AG09309 (cell line): ENCODE data around the gene SNN.

Experiments
- DNase-seq: peaks from one replicate; pipeline ENCODE4 v3.0.0-alpha.2; 2010; ENCODE audit warnings: low read depth
- H3K4me3 ChIP-seq: 2 replicates; pipeline ENCODE4 v1.5.1; 2011; ENCODE audit warnings: mild to moderate bottlenecking, low read depth, low read length, moderate library complexity; ENCODE audit not compliant: control insufficient read depth
- TF ChIP-seq, protein P1 (sequence below): IDR thresholded peaks from 2 replicates; pipeline ENCODE4 v1.5.1; 2011; ENCODE audit warnings: mild to moderate bottlenecking, low read depth, low read length, inconsistent platforms; ENCODE audit not compliant: insufficient read depth, control insufficient read depth; ENCODE audit errors: missing control alignments

The SNN gene

DNA sequence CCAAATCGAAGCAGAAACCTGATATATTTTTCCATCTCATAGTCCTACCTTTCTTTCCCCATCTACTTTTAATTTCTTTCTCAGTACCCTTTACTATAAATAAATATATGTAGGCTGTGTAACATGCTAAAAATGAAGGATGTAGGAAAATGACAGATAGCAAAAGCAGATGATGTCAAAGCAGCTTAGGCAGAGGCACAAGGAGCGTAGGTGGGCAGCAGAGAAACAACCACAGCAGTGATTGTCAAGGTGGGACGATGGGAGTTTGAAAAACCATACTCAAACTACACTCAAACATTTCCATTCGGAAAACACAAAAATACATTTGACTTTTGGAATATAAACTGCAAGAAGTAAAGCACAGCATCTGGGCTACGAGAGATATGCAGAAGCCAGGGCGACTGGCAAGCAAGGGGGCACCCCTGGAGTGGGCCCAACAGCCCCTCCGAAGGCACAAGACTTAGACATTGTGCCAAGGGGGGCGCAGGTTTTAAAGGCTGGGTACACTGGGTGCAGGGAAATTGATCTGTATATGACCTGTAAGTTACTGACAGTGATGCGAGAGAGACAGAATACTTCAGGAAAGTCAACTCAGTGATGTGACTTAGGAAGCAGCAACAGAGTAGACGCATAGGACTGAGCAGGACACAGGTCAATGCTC, 31.1 kb downstream of the SNN start:
- TF ChIP-seq, protein P1, sequence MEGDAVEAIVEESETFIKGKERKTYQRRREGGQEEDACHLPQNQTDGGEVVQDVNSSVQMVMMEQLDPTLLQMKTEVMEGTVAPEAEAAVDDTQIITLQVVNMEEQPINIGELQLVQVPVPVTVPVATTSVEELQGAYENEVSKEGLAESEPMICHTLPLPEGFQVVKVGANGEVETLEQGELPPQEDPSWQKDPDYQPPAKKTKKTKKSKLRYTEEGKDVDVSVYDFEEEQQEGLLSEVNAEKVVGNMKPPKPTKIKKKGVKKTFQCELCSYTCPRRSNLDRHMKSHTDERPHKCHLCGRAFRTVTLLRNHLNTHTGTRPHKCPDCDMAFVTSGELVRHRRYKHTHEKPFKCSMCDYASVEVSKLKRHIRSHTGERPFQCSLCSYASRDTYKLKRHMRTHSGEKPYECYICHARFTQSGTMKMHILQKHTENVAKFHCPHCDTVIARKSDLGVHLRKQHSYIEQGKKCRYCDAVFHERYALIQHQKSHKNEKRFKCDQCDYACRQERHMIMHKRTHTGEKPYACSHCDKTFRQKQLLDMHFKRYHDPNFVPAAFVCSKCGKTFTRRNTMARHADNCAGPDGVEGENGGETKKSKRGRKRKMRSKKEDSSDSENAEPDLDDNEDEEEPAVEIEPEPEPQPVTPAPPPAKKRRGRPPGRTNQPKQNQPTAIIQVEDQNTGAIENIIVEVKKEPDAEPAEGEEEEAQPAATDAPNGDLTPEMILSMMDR = no peak
- no peak for DNase-seq
- H3K4me3 ChIP-seq = no peak overlapping the region

DNA sequence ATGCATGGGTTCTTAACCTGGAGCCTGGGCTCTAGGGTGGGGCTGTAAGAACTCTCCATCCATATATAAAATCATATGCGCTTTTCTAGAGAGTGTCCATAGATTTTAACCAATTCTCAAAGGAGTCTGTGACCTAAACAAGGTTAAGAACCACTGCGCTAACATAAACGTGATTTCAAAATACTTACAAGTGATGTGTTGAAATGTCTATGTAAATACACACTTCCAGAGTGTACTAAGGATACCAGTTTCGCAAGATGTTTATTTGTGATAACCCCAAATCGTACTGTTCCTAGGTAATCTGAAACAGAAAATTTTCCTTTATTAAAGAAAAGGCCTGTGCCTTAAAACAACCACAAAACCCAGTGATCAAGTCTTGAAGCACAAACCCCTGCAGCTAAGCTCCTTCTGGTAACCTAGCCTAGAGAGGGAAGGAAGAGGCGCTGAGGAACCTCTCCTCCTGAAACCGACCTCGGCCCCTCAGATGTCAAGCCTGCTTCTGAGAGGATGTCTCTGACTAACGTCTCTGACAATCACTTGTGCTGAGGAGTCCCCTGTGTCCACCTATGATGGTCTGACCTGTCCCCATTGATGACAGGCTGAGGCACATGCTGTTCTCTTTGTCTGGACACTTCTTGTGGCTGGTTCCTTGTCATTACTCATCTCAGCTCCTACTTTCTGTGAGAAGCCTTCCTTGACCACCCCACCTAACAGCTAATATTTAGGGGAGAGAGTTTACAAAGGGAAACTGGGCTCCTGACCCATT, 32.2 kb downstream of the SNN start:
- TF ChIP-seq, protein P1 = no peak
- H3K4me3 ChIP-seq = no peak overlapping the region
- DNase-seq = no peak

DNA sequence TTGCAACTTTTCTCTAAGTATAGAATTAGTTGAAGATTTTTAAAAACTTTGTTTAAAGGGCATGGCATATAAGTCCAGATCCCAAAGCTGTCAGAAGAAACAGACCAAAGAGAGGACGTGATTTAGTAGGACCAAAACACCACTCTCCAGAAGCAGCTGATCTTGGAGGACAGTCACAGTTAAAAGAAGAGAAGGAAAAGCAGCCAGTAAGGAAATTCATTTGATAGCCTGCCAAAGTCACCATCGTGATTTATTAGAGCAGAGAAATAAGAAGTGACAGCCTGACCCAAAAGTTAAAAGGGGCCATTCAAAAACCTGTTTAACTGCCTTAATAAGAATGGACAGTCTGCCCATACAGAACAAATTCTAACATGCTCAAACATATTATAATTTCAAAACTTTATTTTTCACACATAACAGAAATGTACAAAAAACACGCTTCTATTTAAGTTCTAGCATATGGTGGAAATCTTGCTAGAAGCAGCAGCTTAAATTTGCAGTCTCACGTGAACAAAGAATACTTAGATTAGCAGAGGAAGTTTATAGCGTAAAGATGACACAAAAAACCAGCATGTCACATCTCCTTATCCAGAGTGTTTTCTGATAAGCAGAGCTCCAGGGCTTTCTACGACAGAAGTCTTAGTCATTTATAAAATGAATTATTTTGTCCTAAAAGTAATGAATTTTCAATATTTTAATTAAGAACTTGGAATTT, 37.2 kb downstream of the SNN start:
- TF ChIP-seq, protein P1 = no peak
- DNase-seq = no peak
- H3K4me3 ChIP-seq = no peak overlapping the region

DNA sequence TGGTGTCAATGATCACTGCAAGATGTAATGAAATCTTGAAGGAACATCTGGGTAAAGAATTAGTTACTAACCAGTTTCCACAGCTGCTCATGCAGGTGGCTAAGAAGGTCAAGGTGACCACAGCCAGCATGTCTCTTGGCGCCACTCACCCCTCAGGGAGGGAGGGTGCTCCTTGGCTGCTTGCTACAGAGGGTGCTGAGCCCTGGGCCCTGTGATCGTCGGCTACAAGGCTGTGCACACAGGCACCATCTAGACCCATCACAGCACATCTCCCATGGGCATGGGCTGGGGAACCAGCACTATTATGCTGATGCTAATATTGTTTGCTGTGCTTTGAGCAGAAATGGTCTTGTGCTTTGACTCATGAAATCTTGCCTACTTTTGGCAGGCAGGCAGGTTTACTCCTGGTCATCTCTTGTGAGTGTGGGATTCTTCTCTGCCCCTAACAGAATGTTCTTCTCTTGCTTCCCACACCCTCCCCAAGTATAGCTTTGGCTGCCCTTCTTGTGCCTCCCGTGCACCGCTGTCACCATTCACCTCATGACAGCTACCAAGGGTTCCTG, 38.0 kb downstream of the SNN start:
- no peak overlapping the region for H3K4me3 ChIP-seq
- DNase-seq = no peak
- TF ChIP-seq, protein P1 = no peak

DNA sequence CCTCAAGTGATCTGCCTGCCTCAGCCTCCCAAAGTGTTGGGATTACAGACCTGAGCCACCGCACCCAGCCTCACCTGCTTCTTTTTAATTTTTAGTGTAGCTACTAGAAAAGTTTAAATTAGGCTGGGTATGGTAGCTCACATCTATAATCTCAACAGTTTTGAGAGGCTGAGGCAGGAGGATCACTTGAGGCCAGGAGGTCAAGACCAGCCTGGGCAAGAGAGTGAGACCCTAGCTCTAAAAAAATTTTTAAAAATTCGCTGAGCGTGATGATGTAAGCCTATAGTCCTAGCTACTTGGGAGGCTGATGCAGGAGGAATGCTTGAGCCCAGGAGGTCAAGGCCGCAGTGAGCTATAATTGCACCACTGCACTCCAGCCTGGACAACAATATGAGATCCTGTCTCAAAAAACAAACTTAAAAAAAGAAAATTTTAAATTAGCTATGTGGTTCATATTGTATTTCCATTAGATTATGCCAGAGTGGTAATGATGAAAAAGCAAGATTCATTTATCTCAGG, 39.5 kb downstream of the SNN start:
- H3K4me3 ChIP-seq = no peak overlapping the region
- TF ChIP-seq, protein P1 = no peak
- DNase-seq = no peak

DNA sequence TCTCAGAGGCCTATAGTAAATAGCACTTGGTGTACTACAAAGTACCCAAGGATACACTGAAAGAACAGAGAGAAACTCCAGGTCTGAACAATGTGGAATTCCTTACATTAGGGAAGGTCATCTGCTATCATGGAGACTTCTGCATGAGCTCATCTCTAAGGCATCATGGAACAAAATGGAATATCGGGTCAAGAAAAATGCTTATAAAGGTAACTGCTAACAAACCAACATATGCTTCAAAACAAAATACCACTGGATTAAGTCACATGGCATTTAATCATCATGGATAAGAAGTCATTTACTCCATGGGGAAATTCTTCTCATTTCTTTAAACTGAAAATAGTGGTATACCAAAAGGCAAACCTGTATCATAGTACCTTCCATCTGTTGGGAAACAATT, 40.2 kb downstream of the SNN start:
- DNase-seq = no peak

More for the DNA sequence above, 40.2 kb downstream of the SNN start:
- H3K4me3 ChIP-seq = no peak overlapping the region
- TF ChIP-seq, protein P1 = no peak
